Activated CD8-positive, alpha-beta T cell treated with anti-CD3 and anti-CD28 coated beads for 36 hours (primary cell): ENCODE results near the gene GRID2. TPM values are rescaled to one million over a fixed set of nuclear protein-coding genes. Genes with fewer than 3 reads are reported as not detected.

Experiments used
- ATAC-seq: fragments of 200-7000 bp; cut with Tn5 transposase; one replicate; pipeline ENCODE4 v1.10.0; 2021; ENCODE audit warnings: mild to moderate bottlenecking, moderate library complexity
- CTCF ChIA-PET: fragments of 350-600 bp; sonication (Branson Sonifier 250); formaldehyde crosslinking; loops from one replicate; lab custom pipeline; 2021; ENCODE audit warnings: antibody characterized with exemption; lab: Charles Lee
- POLR2A ChIA-PET: fragments of 350-600 bp; sonication (Branson Sonifier 250); formaldehyde crosslinking; loops from one replicate; lab custom pipeline; 2021; ENCODE audit warnings: antibody characterized with exemption; lab: Charles Lee
- DNase-seq: peaks from one replicate; pipeline ENCODE4 v3.0.0-alpha.2; 2020
- H3K27ac Mint-ChIP-seq: one replicate; pipeline ENCODE4 v1.8.0; 2021; ENCODE audit warnings: mild to moderate bottlenecking, mixed read lengths
- H3K27me3 Mint-ChIP-seq: one replicate; pipeline ENCODE4 v1.8.0; 2021; ENCODE audit warnings: mixed read lengths
- H3K36me3 Mint-ChIP-seq: one replicate; pipeline ENCODE4 v1.8.0; 2021; ENCODE audit warnings: low read depth, mixed read lengths
- H3K4me1 Mint-ChIP-seq: one replicate; pipeline ENCODE4 v1.8.0; 2021; ENCODE audit warnings: low read depth, mixed read lengths
- H3K4me3 Mint-ChIP-seq: one replicate; pipeline ENCODE4 v1.8.0; 2021; ENCODE audit warnings: mild to moderate bottlenecking, moderate library complexity, mixed read lengths
- H3K9me3 Mint-ChIP-seq: one replicate; pipeline ENCODE4 v1.8.0; 2021; ENCODE audit warnings: mixed read lengths
- CTCF ChIP-seq: fragments of 200-600 bp; IDR thresholded peaks from one replicate; pipeline ENCODE4 v1.8.0; 2022; ENCODE audit warnings: antibody characterized with exemption, mild to moderate bottlenecking
- intact Hi-C: fragments of 100-400 bp; cut with micrococcal nuclease; formaldehyde crosslinking; loops from one replicate; pipeline ENCODE4 v1.10.0; 2022
- total RNA-seq, 2 experiments: library from RNA; stranded (reverse); gene quantifications; one replicate each; pipeline ENCODE4 v1.2.3, GENCODE V29; 2021

The GRID2 gene
- total RNA-seq, 2 experiments from 2014 or later: not detected

DNA sequence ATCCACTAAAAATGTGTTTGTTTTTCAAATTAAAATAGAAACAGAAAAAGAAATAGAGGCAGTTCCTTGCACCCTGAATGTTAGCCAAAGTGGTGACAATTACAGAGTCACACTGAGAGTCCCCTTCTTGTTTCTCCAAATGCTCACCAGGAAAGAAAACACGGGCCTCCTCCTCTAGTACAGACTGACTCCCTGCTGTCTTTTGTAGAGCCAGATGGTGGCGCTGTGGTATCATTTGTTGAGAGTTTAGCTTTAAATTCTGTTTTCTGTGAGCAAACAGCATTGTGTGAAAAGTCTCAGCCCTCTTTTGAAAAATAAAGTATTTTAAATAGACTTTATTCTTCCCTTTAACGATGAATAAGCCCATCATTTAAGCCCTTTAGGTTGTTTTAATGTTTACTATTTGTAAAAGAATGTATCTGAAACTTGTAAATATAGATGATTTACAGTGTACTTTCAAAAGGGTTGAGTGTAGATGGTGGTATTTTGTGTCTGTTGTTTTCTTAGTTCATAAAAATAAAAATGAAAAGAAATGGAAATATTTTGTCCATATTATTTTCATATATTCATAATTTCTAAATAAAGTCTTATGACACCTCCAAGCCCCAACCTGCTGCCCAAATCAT lies 1487.9 kb downstream of the GRID2 start:
- peak; percentile 75 for TF ChIP-seq CTCF
- ChIA-PET POLR2A (interaction anchor here (0.9 kb wide), 1 partner anchor 388 kb away, joined by 4 read pairs; no protein-coding TSS in a partner anchor), CTCF (interaction anchor here (1.3 kb wide), 1 partner anchor 335 kb away, joined by 3 read pairs; no protein-coding TSS in a partner anchor)
- DNase-seq: peak; percentile 53
- no peak for ATAC-seq
- H3K27me3 Mint-ChIP-seq: no peaks in the 10 kb centered on the region
- no peaks in the 10 kb centered on the region for H3K36me3 Mint-ChIP-seq
- no peak overlapping the region for H3K27ac Mint-ChIP-seq
- intact Hi-C loops: loop anchor here (5.0 to 10.0 kb wide), 2 partner anchors 341 to 603 kb away; no protein-coding TSS in a partner anchor
- H3K9me3 Mint-ChIP-seq: no peaks in the 10 kb centered on the region
- no peak overlapping the region for H3K4me3 Mint-ChIP-seq
- H3K4me1 Mint-ChIP-seq: no peaks in the 10 kb centered on the region

- intact Hi-C loops: no loop called here
- CTCF ChIA-PET: no interaction called here
- no peak for ATAC-seq
These were observed 1498.3 kb downstream of the GRID2 start for GRCh38 chr4:93802045-93802444.

DNA sequence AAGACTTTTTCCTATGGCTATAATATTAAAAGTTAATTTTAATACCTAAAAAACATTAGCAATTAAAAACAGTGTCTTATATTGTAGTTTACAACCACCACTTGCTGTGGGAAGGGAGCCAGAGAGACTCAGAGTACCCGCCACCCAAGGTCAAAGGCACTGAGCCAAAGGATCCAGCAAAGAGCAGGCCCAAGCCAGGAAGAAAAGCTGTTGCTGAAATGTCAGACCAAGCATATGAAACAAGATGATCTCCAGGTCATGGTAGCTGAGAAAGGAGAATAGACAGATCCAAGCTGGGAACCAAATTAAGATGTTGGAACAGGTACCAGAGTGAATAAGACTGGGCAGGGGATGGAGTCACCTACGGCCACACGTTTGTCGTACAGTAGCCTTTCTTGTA lies 1506.0 kb downstream of the GRID2 start:
- Mint-ChIP-seq H3K36me3 (no peaks in the 10 kb centered on the region), H3K27ac (no peak overlapping the region), H3K4me1 (no peaks in the 10 kb centered on the region), H3K9me3 (no peaks in the 10 kb centered on the region), H3K4me3 (no peak overlapping the region), H3K27me3 (peaks cover 1% of the 10 kb centered on the region)
- no peak for TF ChIP-seq CTCF
- ATAC-seq (no peak), DNase-seq (no peak)
- ChIA-PET CTCF (no interaction called here), POLR2A (no interaction called here)
- intact Hi-C loops: no loop called here

More at GRCh38 chr4:93802045-93802444, 1498.3 kb downstream of the GRID2 start:
- Mint-ChIP-seq H3K27me3 (no peaks in the 10 kb centered on the region), H3K9me3 (no peaks in the 10 kb centered on the region), H3K4me3 (no peak overlapping the region), H3K27ac (no peak overlapping the region), H3K4me1 (no peaks in the 10 kb centered on the region), H3K36me3 (no peaks in the 10 kb centered on the region)
- DNase-seq: no peak
- POLR2A ChIA-PET: no interaction called here
- TF ChIP-seq CTCF: no peak

DNA sequence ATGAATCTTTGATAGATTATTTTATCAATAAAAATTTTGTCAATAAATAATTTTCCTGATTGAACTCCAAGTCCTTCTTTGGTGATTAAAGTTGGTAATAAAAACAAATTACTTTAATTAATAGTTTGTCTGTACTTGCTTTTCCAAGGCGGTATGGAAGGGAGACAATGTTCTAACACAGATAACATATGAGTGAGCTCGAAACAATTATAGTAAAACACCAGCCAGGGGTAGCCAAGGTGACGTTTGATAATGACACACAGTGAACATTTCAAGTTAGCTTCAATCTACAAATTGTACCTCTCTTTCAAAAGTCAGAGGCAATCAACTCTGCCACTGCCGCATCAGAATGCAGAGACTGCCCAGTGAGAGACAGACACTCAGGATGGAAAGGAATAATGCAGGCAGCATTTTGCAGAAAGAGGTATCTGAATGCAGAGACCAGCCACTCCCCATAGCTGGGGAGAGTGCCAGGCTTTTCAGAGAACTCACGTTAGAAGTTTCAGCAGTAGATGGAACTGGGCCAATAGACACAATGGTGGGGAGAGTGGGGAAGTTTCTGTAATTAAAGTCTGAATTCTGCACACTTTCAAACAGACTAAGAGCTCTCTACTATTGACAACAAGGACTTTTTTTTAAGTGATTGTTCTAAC lies 1506.7 kb downstream of the GRID2 start:
- Mint-ChIP-seq H3K36me3 (no peaks in the 10 kb centered on the region), H3K4me3 (no peak overlapping the region), H3K9me3 (no peaks in the 10 kb centered on the region), H3K27ac (no peak overlapping the region), H3K4me1 (no peaks in the 10 kb centered on the region), H3K27me3 (peaks cover 1% of the 10 kb centered on the region)
- TF ChIP-seq CTCF: no peak
- intact Hi-C loops: no loop called here
- no peak for ATAC-seq
- no peak for DNase-seq
- ChIA-PET CTCF (no interaction called here), POLR2A (interaction anchor here (0.5 kb wide), 1 partner anchor 16 kb away, joined by 3 read pairs; no protein-coding TSS in a partner anchor)

- no peaks in the 10 kb centered on the region for H3K4me1 Mint-ChIP-seq
- peaks cover 1% of the 10 kb centered on the region for H3K27me3 Mint-ChIP-seq
- intact Hi-C loops: no loop called here
- no peaks in the 10 kb centered on the region for H3K9me3 Mint-ChIP-seq
- DNase-seq (no peak), ATAC-seq (no peak)
- H3K4me3 Mint-ChIP-seq: no peak overlapping the region
- no peak for TF ChIP-seq CTCF
- H3K27ac Mint-ChIP-seq: no peak overlapping the region
- ChIA-PET POLR2A (no interaction called here), CTCF (no interaction called here)
- H3K36me3 Mint-ChIP-seq: no peaks in the 10 kb centered on the region
These were observed 1509.3 kb downstream of the GRID2 start for GRCh38 chr4:93813092-93813491.
